ENCODE results near the gene SHB.
A peak's percentile ranks its signal among the peaks of the same experiment; 100 is the strongest.
"Not testable (repeated sequence)": the region's sequence is repeated elsewhere in the genome, so short reads cannot be mapped to it uniquely, and the experiment has no call there.

SHB gene

GRCh38 chr9:37909836-37910235 is 159.2 kb downstream of the SHB start:
- not testable (repeated sequence) for H3K36me3 Mint-ChIP-seq (ENCODE audit: low read depth); H3K4me1 Mint-ChIP-seq (ENCODE audit: low read depth); DNase-seq; H3K27me3 Mint-ChIP-seq; H3K4me3 Mint-ChIP-seq; H3K27ac Mint-ChIP-seq; H3K9me3 Mint-ChIP-seq

DNA sequence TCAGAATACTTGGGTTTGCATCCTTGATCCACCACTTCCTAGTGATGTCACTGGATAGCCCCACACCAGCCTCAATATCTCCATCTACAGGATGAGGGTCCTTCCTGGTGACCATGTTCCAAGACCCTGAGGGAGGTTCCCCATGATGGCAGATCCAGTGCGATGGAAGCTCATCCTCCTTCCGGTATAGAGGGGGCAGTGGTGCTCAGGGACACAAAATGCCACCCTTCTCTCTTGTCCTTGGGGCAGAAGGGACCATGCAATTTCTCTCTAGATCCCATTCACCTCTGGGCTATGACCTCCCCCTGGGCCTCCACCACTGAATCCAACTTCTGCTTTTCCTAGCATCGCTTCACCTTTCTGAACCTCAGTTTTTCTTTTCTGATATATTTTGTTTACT is 159.7 kb downstream of the SHB start:
- Mint-ChIP-seq H3K4me1 (ENCODE audit: low read depth) (peaks cover 11% of the 10 kb centered on the region), H3K27me3 (no peaks in the 10 kb centered on the region), H3K4me3 (no peak overlapping the region), H3K27ac (no peak overlapping the region), H3K9me3 (no peaks in the 10 kb centered on the region), H3K36me3 (ENCODE audit: low read depth) (no peaks in the 10 kb centered on the region)
- DNase-seq: no peak

- DNase-seq: no peak
- H3K4me1 Mint-ChIP-seq (ENCODE audit: low read depth): peaks cover 12% of the 10 kb centered on the region
- no peak overlapping the region for H3K27ac Mint-ChIP-seq
- no peaks in the 10 kb centered on the region for H3K36me3 Mint-ChIP-seq (ENCODE audit: low read depth)
- H3K9me3 Mint-ChIP-seq: no peaks in the 10 kb centered on the region
- no peaks in the 10 kb centered on the region for H3K27me3 Mint-ChIP-seq
- H3K4me3 Mint-ChIP-seq: no peak overlapping the region
These were observed 160.3 kb downstream of the SHB start for GRCh38 chr9:37908698-37909186.

DNA sequence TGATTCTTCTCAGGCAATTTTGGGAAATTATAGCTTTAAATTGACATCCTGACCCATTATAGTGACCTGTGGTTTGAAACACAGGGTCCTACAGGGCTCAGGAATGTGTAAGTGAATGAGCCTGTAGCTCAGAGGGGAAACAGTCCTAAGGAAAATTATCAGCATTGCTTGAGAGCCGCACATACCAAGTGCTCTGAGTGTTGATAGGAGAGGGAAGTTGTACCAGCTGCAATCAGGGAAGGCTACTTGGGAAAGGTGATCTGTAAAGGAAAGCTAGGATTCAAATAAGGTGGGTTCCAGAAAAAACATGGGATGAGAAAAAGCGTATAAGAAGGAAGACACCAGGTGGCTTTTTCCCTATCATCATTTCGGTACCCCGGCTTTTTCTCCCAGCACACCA is 160.7 kb downstream of the SHB start:
- DNase-seq: no peak
- no peak overlapping the region for H3K4me3 Mint-ChIP-seq

GRCh38 chr9:37906312-37907239 is 162.5 kb downstream of the SHB start:
- Mint-ChIP-seq H3K27ac (peak overlapping the region; percentile 9), H3K9me3 (no peaks in the 10 kb centered on the region), H3K36me3 (ENCODE audit: low read depth) (peaks cover 11% of the 10 kb centered on the region), H3K27me3 (no peaks in the 10 kb centered on the region), H3K4me1 (ENCODE audit: low read depth) (peaks cover 24% of the 10 kb centered on the region), H3K4me3 (no peak overlapping the region)
- DNase-seq: no peak

More for the DNA sequence above, 160.7 kb downstream of the SHB start:
- no peaks in the 10 kb centered on the region for H3K27me3 Mint-ChIP-seq
- no peaks in the 10 kb centered on the region for H3K9me3 Mint-ChIP-seq
- H3K27ac Mint-ChIP-seq: no peak overlapping the region
- H3K4me1 Mint-ChIP-seq (ENCODE audit: low read depth): peaks cover 12% of the 10 kb centered on the region
- peaks cover 2% of the 10 kb centered on the region for H3K36me3 Mint-ChIP-seq (ENCODE audit: low read depth)

- no peak overlapping the region for H3K4me3 Mint-ChIP-seq
- no peaks in the 10 kb centered on the region for H3K9me3 Mint-ChIP-seq
- H3K27ac Mint-ChIP-seq: peak overlapping the region; percentile 9
- H3K4me1 Mint-ChIP-seq (ENCODE audit: low read depth): peaks cover 26% of the 10 kb centered on the region
- no peak for DNase-seq
- H3K27me3 Mint-ChIP-seq: no peaks in the 10 kb centered on the region
- peaks cover 15% of the 10 kb centered on the region for H3K36me3 Mint-ChIP-seq (ENCODE audit: low read depth)
These were observed 163.3 kb downstream of the SHB start for GRCh38 chr9:37905776-37906175.

DNA sequence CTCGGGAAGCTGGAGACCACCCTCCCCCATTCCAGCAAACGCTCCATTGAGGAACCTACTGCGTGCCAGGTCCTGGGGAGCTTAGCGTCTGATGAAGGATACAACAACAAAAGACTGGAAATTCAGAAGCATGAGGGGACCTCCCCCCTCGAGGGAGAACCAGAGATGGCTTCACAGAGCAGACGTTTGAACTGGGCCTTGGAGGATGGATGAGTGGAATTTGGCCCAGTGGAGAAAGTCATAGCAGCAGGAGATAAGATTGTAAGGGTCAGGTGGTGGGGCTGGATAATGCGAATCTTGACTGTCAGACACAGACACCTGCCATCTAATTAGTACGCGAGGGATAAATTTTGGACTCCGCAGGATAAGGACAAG is 163.9 kb downstream of the SHB start:
- DNase-seq: no peak
- Mint-ChIP-seq H3K27me3 (no peaks in the 10 kb centered on the region), H3K36me3 (ENCODE audit: low read depth) (peaks cover 18% of the 10 kb centered on the region), H3K4me3 (peak overlapping the region; percentile 88), H3K9me3 (no peaks in the 10 kb centered on the region), H3K27ac (peak overlapping the region; percentile 94), H3K4me1 (ENCODE audit: low read depth) (peaks cover 29% of the 10 kb centered on the region)

DNA sequence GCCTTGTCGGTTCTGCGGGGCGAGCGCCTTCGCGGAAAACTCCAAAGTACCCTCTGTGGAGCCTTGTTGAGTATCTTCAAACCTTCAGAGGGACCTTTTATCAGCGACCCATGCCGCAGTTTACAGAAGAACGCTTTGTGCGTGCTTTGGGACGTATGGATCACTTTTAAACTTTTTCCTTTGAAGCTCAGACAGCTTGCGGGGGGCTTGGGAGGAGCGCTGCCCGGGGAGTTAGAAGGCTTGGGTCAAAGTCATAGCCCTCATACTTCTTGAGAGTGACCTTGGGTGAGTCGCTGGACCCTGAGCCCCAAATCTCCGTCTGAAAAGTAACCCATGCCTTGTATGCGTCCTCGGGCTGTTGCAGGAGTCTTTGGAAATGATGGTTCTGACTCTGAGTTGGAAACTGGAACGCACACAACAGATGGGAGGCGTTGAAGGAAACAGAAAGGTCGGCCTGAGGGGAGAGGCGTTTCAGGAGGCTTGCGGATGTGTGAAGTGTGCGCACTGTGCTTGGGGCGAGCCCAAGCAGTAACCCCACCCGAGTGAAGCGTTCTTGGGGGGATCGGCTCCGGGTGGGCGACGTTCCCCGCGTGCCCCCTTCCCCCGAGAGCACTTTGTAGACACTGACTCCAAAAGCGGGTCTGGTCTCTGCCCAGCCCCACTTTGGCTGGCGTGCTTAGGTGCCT is 164.4 kb downstream of the SHB start:
- Mint-ChIP-seq H3K4me3 (peak overlapping the region; percentile 88), H3K27me3 (no peaks in the 10 kb centered on the region), H3K27ac (peak overlapping the region; percentile 94), H3K36me3 (ENCODE audit: low read depth) (peaks cover 20% of the 10 kb centered on the region), H3K9me3 (no peaks in the 10 kb centered on the region), H3K4me1 (ENCODE audit: low read depth) (peaks cover 29% of the 10 kb centered on the region)
- no peak for DNase-seq

DNA sequence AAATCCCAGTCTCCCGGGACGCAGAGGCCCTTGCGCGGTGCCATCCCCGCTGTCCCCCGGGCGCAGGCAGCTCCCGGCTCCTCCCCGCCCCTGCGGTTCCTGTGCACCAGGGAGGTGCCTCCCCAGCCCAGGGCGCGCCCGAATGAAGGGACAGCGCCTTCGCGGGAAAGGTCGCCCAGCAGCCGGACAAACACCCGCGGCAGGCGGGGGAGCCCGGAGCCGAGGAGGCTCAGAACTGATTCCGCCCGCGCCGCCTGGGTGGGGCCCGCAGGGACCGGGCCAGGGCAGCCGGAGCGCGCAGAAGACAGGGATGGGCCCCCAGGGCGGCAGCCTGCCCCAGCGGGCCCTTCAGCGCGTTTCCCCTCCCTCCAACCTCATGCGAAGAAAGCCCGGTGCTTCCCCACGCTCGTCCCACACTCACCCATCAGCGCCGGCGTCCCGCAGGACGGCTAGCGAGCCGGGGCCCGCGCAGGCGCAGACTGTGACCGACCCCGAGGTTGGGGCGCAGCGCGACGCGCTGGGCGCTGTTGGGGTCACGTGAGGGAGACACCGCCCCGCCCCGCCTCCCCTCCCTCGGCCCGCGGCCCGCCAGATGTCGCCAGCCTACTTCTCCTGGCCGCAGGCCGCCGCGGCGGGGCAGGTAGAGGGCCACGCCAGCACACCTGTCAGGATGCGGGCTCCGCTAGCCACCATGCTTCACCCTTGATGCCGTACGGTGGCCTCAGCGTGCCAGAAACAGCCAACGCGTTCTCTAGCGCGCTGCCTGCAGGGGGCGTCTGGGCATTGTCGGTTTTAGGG is 165.2 kb downstream of the SHB start, which contains the start of gene SLC25A51:
Gene SLC25A51, minus strand, starts transcription at position 481 of the 798 bp plus-strand sequence. CDS start 15,577 bp downstream, outside the sequence.
- H3K27ac Mint-ChIP-seq: peak within 1 kb of the TSS; percentile 94
- H3K4me3 Mint-ChIP-seq: peak within 1 kb of the TSS; percentile 88
- no peaks in the 10 kb centered on the region for H3K9me3 Mint-ChIP-seq
- H3K4me1 Mint-ChIP-seq (ENCODE audit: low read depth): peaks cover 29% of the 10 kb centered on the region
- H3K27me3 Mint-ChIP-seq: no peaks in the 10 kb centered on the region
- H3K36me3 Mint-ChIP-seq (ENCODE audit: low read depth): peaks cover 25% of the 10 kb centered on the region
- peak; percentile 99 for DNase-seq

GRCh38 chr9:37902796-37903646 is 166.0 kb downstream of the SHB start:
- Mint-ChIP-seq H3K36me3 (ENCODE audit: low read depth) (peaks cover 30% of the 10 kb centered on the region), H3K27ac (peak overlapping the region; percentile 94), H3K9me3 (no peaks in the 10 kb centered on the region), H3K4me1 (ENCODE audit: low read depth) (peaks cover 29% of the 10 kb centered on the region), H3K4me3 (peak overlapping the region; percentile 88), H3K27me3 (no peaks in the 10 kb centered on the region)
- no peak for DNase-seq

GRCh38 chr9:37902131-37902530 is 166.9 kb downstream of the SHB start:
- no peak for DNase-seq
- H3K36me3 Mint-ChIP-seq (ENCODE audit: low read depth): peaks cover 36% of the 10 kb centered on the region
- no peaks in the 10 kb centered on the region for H3K27me3 Mint-ChIP-seq
- peaks cover 33% of the 10 kb centered on the region for H3K4me1 Mint-ChIP-seq (ENCODE audit: low read depth)
- no peak overlapping the region for H3K27ac Mint-ChIP-seq
- peak overlapping the region; percentile 88 for H3K4me3 Mint-ChIP-seq
- H3K9me3 Mint-ChIP-seq: no peaks in the 10 kb centered on the region

- no peaks in the 10 kb centered on the region for H3K9me3 Mint-ChIP-seq
- no peaks in the 10 kb centered on the region for H3K27me3 Mint-ChIP-seq
- H3K36me3 Mint-ChIP-seq (ENCODE audit: low read depth): peaks cover 64% of the 10 kb centered on the region
- DNase-seq: no peak
- no peak overlapping the region for H3K4me3 Mint-ChIP-seq
- H3K4me1 Mint-ChIP-seq (ENCODE audit: low read depth): peaks cover 22% of the 10 kb centered on the region
- H3K27ac Mint-ChIP-seq: no peak overlapping the region
These were observed 170.0 kb downstream of the SHB start for GRCh38 chr9:37899041-37899440.

GRCh38 chr9:37897665-37898064 is 171.4 kb downstream of the SHB start:
- no peak for DNase-seq
- peak overlapping the region; percentile 50 for H3K27ac Mint-ChIP-seq
- no peak overlapping the region for H3K4me3 Mint-ChIP-seq
- peaks cover 71% of the 10 kb centered on the region for H3K36me3 Mint-ChIP-seq (ENCODE audit: low read depth)
- H3K4me1 Mint-ChIP-seq (ENCODE audit: low read depth): peaks cover 18% of the 10 kb centered on the region
- H3K27me3 Mint-ChIP-seq: no peaks in the 10 kb centered on the region
- no peaks in the 10 kb centered on the region for H3K9me3 Mint-ChIP-seq
